ENCODE results near the gene PEX5L. TPM values are rescaled to one million over a fixed set of nuclear protein-coding genes. Genes with fewer than 3 reads are reported as not detected.

The PEX5L gene
- total and polyA plus RNA-seq, 9 donors, result 0.30 to 8.6 (median 1.1) TPM

DNA sequence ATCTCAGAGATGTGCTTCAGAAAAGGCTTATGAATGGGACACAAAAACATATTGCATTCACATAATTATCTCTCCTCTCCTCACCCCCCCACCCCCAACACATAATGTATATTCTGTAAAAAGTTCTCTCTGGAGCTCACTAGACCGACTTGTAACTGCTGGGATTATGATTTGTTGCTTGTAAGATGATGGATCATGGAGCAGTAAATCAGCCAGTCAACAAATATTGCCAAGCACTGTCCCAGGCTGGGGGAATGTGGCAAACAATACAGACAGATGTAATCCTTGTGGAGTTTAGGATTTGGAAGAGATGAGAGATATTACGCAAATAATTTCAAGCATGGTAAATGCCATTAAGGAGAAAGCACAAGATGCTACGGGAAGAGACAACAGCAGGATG is 114.8 kb downstream of the PEX5L start:
- WGBS, 3 donors, result 27 to 36% (median 30%) methylated on average over 3 of the region's 3 CpGs
- H3K4me3 ChIP-seq, result no peak overlapping the region
- H3K36me3 ChIP-seq, result no peaks in the 10 kb centered on the region
- no peaks in the 10 kb centered on the region for H3K4me1 ChIP-seq (ENCODE audit: insufficient read depth)
- TF ChIP-seq POLR2A (IDR thresholded peaks at IDR 0.05), result no peak
- TF ChIP-seq EP300 (IDR thresholded peaks at IDR 0.05), result no peak
- TF ChIP-seq, protein P1, sequence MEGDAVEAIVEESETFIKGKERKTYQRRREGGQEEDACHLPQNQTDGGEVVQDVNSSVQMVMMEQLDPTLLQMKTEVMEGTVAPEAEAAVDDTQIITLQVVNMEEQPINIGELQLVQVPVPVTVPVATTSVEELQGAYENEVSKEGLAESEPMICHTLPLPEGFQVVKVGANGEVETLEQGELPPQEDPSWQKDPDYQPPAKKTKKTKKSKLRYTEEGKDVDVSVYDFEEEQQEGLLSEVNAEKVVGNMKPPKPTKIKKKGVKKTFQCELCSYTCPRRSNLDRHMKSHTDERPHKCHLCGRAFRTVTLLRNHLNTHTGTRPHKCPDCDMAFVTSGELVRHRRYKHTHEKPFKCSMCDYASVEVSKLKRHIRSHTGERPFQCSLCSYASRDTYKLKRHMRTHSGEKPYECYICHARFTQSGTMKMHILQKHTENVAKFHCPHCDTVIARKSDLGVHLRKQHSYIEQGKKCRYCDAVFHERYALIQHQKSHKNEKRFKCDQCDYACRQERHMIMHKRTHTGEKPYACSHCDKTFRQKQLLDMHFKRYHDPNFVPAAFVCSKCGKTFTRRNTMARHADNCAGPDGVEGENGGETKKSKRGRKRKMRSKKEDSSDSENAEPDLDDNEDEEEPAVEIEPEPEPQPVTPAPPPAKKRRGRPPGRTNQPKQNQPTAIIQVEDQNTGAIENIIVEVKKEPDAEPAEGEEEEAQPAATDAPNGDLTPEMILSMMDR (IDR thresholded peaks at IDR 0.05), result no peak
- no peak for DNase-seq
- H3K27me3 ChIP-seq, result no peaks in the 10 kb centered on the region
- H3K9me3 ChIP-seq, result no peaks in the 10 kb centered on the region
- intact Hi-C loops (cut with DNase I), result loop anchor here in 1 of 4 donors (10.0 kb wide), 1 partner anchor 673 kb away; no protein-coding TSS in a partner anchor
- no peak overlapping the region for H3K27ac ChIP-seq

DNA sequence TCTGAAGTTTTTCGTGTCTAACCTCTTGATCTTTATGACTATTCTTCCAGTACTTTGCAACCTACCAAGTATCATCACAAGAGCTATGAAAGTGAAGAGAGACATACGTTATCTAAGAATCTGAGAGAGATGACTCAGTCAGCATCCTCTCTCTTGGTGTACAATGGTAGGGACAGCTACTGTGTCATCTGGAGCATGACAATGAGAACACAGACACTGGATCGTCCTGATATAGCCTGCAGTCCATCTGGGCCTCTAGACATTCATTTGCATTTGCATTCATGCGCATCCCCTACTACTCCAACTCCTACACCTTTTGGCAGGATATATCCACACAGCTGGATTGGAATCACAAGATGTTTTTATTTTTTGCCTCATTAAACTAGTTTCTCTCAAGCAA is 115.2 kb downstream of the PEX5L start:
- no peak for DNase-seq
- no peak overlapping the region for H3K27ac ChIP-seq
- no peak overlapping the region for H3K4me3 ChIP-seq
- H3K27me3 ChIP-seq, result no peaks in the 10 kb centered on the region
- no peaks in the 10 kb centered on the region for H3K4me1 ChIP-seq (ENCODE audit: insufficient read depth)
- intact Hi-C loops (cut with DNase I), result loop anchor here in 1 of 4 donors (10.0 kb wide), 1 partner anchor 673 kb away; no protein-coding TSS in a partner anchor
- TF ChIP-seq EP300 (IDR thresholded peaks at IDR 0.05) (no peak), POLR2A (IDR thresholded peaks at IDR 0.05) (no peak)
- TF ChIP-seq, protein P1 (IDR thresholded peaks at IDR 0.05), result no peak
- H3K36me3 ChIP-seq, result no peaks in the 10 kb centered on the region
- no peaks in the 10 kb centered on the region for H3K9me3 ChIP-seq
- 28 to 45% (median 33%) methylated on average over 4 of the region's 4 CpGs for WGBS, 3 donors

DNA sequence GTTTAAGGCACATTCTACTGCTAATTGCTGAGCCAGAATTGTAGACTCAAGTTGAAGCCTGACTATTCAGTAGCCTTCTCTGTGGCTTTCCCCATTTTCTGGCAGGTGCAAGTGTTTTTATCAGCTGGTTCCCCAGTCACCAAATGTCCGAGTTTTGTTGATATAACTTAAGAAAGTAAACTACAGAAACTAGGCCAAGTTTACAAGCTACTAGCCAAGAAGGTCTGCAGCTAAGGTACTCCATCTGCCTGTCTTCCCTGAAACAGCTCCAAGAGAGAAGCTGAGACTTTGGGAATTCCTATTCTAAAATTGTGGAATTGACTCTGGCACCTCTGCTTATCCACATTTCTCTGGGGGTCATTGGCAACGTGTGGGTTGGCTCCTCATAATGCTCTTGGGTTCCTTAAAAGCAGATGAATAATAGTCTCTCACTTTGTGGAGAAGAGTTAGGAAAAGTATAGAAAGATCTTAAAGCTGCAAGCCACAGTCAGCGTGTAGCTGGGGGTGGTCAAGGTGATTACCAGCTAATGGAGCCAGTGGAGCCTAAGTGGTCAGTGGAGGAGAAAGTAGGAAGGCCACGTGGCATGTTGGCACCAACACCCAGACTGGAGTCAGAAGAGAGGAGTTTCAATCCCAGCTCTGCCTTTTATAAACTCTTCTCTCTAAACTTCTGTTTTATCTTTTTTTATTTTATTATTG is 128.8 kb downstream of the PEX5L start:
- Histone ChIP-seq H3K9me3 (no peaks in the 10 kb centered on the region), H3K36me3 (no peaks in the 10 kb centered on the region), H3K27ac (no peak overlapping the region), H3K27me3 (no peaks in the 10 kb centered on the region), H3K4me3 (no peak overlapping the region), H3K4me1 (ENCODE audit: insufficient read depth) (no peaks in the 10 kb centered on the region)
- no peak for DNase-seq
- TF ChIP-seq POLR2A (IDR thresholded peaks at IDR 0.05), result no peak
- TF ChIP-seq EP300 (IDR thresholded peaks at IDR 0.05), result no peak
- 11 to 44% (median 16%) methylated on average over 4 of the region's 4 CpGs for WGBS, 3 donors
- intact Hi-C loops (cut with DNase I), result no loop called here

DNA sequence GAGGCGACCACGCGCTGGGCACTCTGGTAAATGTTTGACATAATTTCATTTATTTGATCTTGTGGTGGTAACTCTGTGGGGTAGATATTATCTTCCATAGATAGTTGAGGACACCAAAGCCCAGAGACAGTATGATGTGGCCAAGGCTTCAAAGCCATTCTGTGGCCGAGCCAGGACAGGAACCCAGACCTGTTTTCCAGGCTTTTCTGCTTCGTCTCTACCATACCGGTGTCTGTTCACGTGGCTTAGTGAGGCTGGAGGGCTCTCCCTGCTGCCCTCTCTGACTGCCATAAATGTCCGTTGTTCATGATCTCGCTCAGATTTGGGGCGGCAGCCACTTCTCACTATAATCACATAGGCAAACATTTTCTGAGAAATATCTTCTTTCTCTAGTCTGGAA is 134.7 kb downstream of the PEX5L start:
- H3K4me3 ChIP-seq, result no peak overlapping the region
- TF ChIP-seq POLR2A (IDR thresholded peaks at IDR 0.05) (no peak), EP300 (IDR thresholded peaks at IDR 0.05) (no peak)
- TF ChIP-seq, protein P1 (IDR thresholded peaks at IDR 0.05), result no peak
- no peaks in the 10 kb centered on the region for H3K27me3 ChIP-seq
- no peaks in the 10 kb centered on the region for H3K9me3 ChIP-seq
- 77 to 90% (median 88%) methylated on average over 10 of the region's 10 CpGs for WGBS, 3 donors
- no peaks in the 10 kb centered on the region for H3K36me3 ChIP-seq
- no peak overlapping the region for H3K27ac ChIP-seq
- H3K4me1 ChIP-seq (ENCODE audit: insufficient read depth), result no peaks in the 10 kb centered on the region
- intact Hi-C loops (cut with DNase I), result no loop called here
- DNase-seq, result no peak

DNA sequence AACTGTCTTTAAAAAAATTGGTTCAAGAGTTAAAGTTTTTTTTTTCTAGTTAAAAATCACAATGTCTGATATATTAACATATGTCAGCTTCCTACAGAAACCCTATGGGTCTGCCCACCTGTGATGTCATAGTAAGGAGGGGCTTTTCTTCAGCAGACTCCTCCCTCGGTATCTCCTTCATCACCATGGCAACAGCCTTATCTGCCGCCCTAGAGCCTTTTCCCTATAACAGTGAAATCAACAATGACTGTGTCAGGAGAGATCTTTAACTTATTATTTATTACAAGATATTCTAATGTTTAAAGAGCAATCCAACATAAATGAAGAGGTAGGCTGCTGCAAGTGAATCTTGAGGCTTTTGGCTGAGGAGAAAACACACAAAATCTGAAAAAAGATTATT is 138.7 kb downstream of the PEX5L start:
- 24 to 39% (median 32%) methylated on average over 2 of the region's 2 CpGs for WGBS, 3 donors

More for the DNA sequence above, 138.7 kb downstream of the PEX5L start:
- Histone ChIP-seq H3K27ac (no peak overlapping the region), H3K4me3 (no peak overlapping the region), H3K36me3 (no peaks in the 10 kb centered on the region), H3K9me3 (no peaks in the 10 kb centered on the region), H3K27me3 (no peaks in the 10 kb centered on the region), H3K4me1 (ENCODE audit: insufficient read depth) (no peaks in the 10 kb centered on the region)
- no peak for DNase-seq
- TF ChIP-seq EP300 (IDR thresholded peaks at IDR 0.05), result no peak
- TF ChIP-seq, protein P1 (IDR thresholded peaks at IDR 0.05), result no peak
- no peak for TF ChIP-seq POLR2A (IDR thresholded peaks at IDR 0.05)
- intact Hi-C loops (cut with DNase I), result no loop called here
